GM10266 (cell line): Measurements from ENCODE around the gene OR51B2.
"Not testable (repeated sequence)": the region's sequence is repeated elsewhere in the genome, so short reads cannot be mapped to it uniquely, and the experiment has no call there.

Experiments used
- DNase-seq: peaks from one replicate; pipeline ENCODE4 v3.0.0; 2012; ENCODE audit errors: extremely low spot score
- CTCF ChIP-seq: IDR thresholded peaks from 2 replicates; pipeline ENCODE4 v1.5.1; 2012; ENCODE audit warnings: mild to moderate bottlenecking, low read depth; ENCODE audit not compliant: control insufficient read depth, insufficient read depth; ENCODE audit errors: missing control alignments

OR51B2 gene

GRCh38 chr11:5339771-5340322 lies 15.8 kb upstream of the OR51B2 start:
- no peak for TF ChIP-seq CTCF
- DNase-seq, result no peak

- DNase-seq, result not testable (repeated sequence)
These were observed 13.2 kb upstream of the OR51B2 start for GRCh38 chr11:5337253-5337652.

- TF ChIP-seq CTCF, result no peak
- DNase-seq, result no peak
These were observed 12.2 kb upstream of the OR51B2 start for GRCh38 chr11:5336331-5336730.

- no peak for DNase-seq
- no peak for TF ChIP-seq CTCF
These were observed 11.1 kb upstream of the OR51B2 start for GRCh38 chr11:5335170-5335569.

GRCh38 chr11:5317292-5317691 lies 6.8 kb downstream of the OR51B2 start:
- DNase-seq, result no peak
- TF ChIP-seq CTCF, result no peak

- not testable (repeated sequence) for DNase-seq
These were observed 10.6 kb downstream of the OR51B2 start for GRCh38 chr11:5313326-5314023.

- no peak for DNase-seq
- TF ChIP-seq CTCF, result no peak
These were observed 13.7 kb downstream of the OR51B2 start for GRCh38 chr11:5310423-5310822.

GRCh38 chr11:5307256-5308019 lies 16.7 kb downstream of the OR51B2 start:
- TF ChIP-seq CTCF, result no peak
- DNase-seq, result no peak
